NCI-H2081 treated with DMSO at 0.1 percent for 48 hours (cell line): ENCODE data around the gene GPR161.
A peak's percentile ranks its signal among the peaks of the same experiment; 100 is the strongest.
"Not testable (repeated sequence)": the region's sequence is repeated elsewhere in the genome, so short reads cannot be mapped to it uniquely, and the experiment has no call there.

Experiments used
- DNase-seq: peaks from one replicate; lab custom pipeline; 2025; lab: John Stamatoyannopoulos, UW

Gene GPR161

DNA sequence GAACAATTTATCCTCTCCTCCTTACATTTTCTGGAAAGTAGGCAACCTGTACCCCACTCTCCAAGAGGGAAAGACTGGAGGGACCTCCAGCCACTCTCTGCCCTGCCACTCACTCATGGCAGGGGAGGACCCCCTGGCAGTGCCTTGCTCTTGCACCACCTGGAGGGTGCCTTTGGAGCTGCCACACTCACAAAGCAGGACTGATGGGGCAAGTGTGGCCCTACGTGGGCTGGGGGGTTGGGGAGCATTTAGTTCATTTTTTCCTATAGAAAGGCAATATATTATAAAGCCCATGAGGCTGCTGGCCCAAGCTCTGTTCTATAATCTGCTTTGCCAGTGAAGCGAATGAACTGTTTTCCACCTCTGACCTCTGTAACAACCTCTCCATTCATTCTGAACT is 50.3 kb downstream of the GPR161 start:
- no peak for DNase-seq

DNA sequence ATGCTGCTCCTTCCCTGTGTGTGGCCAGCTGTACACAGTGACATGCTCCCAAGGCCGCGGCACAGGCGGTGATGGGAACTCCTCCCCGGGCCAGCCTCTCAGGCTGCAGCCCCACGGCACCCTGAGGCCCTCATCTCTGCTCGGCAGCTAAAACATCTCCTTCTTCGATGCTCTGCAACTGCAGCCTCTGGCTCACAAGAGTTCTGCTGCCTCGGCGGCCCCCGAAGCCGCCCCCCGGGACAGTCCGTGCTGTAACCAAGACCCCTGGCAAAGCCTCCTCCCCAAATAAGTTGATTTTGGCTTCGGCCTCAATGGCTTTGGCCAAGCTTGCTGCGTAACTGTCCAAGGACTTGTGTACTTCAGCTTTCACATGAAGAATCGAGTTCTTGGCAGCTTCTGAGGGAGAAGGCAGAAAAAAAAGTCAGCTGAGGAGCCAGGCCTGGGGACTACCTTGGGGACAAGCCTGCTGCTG is 51.3 kb downstream of the GPR161 start:
- DNase-seq, result no peak

DNA sequence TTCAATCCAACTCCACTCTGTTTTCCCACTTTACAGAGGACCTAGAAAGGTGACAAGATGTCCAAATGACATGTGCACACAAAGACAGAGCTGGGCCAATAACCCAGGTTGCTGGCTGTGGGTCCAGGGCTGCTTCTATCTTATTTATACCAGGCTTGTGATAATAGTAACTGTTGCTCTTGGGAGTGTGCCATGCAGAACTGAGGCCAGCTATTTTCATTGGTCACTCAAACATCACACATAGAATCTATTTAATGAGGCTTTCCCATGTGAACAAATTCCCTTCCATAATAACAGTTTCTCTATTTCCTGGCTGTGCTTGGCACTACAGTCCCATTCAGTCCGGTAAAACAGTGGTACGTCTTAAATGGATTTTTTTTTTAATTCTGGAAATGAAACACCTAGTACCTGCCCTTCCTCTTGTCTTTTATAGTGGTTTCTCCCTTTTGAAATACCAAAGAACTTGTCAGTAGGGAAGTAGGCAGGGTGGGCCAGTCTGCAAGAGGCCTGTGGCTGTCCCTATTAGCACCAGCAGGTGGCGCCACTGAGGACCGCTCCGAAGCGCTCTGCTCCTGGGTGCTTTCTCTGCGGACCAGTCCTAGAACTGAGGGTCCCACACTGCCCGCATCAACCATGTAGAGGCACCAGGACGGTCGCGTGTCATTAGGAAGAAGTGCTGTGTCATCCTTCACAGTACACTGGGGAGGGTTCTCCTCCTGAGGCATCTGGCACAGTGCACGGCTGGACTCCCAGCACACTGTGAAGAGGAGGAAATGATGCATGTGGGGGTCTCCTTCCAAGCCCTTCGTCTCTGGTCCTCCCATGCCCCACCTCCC is 52.1 kb downstream of the GPR161 start:
- no peak for DNase-seq

DNA sequence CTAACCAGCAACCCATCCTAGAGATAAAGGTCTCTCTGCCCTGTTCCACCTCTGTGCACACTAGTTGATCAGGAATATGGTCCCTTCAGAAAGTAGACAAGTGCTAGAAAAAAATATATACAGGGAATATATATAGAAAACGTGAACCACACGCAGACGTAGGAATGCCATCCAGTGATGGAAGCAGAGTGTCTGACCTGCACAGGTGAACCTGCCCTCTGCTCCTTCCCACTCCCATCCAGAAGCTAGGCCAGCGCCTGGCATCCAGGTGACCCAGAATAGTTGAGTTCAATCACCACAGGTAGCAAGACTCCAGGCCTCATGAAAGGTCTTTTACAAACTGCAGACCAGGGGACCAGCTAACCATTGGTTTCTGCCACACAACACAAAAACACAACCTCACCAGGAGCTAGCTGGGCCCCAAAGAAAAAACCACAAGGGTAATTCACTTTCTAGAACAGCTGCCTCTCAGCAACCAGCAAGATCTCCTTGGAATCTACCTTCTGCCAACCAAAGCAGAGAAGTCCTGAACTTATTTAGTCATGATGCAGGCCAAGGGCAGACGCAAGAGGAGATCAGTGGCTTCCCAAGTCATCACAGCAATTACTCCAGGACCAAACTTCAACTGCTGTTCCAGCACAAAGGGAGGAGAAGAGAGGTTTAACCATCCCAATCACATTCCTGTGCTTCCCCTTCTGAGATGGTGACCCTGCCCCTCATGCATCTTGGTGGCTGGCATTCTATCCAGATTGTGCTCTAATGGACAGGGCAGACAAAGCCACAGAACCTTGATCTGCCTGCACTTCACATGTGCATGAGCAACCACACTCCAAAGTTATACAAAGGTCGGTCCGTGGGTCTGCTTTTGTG is 53.0 kb downstream of the GPR161 start:
- no peak for DNase-seq

DNA sequence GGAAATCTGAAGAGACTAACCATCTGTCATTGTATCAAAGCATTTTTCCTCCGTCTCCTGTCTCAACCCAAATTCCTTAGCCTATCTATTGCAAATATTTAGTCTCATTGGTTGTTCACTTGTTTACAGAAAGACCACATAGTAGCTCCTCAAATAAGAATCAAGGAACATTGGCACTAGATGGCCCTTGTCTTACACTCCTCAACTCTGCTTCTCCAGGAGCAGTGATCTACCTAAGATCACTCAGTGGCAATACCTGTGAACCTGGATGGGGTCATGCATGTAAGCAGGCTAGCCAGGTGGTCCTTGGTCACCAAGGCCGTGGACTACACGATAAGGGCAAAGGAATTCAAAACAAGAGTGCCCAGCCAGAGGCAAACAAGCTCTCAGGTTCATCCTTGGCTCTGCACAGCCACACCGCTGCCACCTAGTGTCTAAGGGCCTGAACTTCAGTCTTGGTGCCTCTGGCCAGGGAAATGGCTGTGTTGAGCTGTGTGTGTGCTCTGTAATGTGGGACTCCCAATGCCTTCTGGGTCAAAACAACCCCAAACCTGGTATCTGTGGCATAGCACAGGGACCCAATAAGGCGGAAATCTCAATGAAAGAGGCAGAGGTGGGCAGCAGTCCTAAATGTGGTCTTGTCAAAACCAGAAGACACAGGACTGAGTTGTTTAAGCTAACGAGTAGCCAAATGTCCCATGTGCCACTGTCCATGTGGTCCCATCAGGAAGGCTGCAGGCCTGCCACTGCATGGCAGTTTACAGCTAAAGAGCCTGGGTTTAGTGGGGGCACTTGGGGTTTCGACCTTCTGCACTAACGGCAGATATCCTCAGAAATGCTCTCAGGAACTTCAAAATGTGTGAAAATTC is 54.5 kb downstream of the GPR161 start:
- peak; percentile 33 for DNase-seq

DNA sequence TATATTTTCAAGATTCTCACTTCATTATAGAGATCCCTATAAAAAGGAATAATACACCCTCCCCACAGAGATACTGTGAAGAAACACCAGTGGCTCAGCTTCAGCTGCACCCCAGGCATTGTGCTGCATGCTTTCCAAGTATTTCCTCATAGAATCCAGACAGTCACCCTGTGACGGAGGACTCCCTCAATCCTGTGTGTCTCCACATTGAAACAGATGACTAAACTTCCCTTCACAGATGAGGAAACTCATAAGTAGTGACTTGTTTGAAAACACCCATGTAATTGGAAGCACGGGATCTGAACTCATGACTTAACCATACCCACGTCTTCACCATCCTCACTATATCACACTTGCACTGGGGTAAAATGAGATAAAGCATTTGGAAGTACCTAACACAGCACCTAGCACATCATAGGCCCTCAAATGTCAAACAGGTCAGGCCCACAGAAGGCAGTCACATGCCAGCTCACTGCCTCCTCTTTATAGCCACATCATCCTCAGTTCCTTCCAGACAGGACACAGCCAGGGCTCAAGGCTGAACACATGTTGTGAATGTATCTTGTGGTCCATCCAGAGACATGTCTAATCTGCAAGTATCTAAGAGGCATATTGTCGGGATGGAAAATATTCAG is 55.2 kb downstream of the GPR161 start:
- no peak for DNase-seq

DNA sequence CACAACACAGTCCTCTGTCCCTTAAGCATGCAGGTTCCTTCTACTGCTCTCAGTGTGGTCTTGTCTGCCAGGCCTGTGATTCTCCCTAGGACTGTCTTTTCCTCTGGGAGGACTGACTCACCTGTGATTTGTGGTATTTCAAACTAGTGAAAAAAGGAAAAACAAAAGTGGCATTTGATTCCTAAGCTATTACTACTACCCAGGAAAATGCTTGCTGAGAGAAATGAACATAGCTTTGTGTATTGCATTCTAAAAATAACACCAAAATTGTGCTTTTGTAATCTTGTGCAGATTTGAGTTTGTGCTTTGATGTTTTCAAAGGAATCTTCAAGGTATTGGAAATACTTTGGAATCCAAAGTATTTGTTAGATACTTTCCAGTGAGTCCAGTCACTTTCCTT is 57.0 kb downstream of the GPR161 start:
- DNase-seq, result no peak

DNA sequence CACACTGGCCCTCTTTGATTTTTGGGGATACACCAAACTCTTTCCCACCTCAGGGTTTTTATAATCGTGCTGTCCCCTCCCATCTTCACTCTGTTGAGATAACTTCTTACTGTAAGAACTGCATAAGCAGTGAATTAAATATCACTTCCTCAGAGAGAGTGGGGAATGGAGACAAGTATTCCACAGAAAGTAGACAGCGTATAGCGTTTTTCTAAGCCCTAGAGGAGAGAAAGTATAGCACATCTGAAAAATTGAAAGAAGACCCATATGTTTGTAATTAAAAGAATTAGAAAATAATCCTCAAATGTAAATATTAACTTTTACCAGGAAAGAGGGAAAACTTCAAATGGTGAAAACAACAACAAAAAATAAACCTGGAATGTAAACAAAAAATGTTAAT is 67.3 kb downstream of the GPR161 start:
- DNase-seq, result no peak

DNA sequence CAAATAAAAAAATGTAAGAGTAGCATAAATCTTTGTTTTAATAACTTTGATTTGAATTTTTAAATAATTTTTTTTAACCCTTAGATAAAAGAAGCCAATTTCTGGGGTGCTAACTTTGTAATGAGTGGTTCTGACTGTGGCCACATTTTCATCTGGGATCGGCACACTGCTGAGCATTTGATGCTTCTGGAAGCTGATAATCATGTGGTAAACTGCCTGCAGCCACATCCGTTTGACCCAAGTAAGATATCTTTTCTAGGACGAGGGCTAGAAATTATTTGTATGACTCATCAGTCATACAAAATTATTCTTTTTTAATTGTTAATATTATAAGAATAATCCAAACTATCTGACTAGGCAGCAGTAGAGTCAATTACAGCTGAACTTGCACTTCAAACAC is 71.2 kb downstream of the GPR161 start:
- no peak for DNase-seq

DNA sequence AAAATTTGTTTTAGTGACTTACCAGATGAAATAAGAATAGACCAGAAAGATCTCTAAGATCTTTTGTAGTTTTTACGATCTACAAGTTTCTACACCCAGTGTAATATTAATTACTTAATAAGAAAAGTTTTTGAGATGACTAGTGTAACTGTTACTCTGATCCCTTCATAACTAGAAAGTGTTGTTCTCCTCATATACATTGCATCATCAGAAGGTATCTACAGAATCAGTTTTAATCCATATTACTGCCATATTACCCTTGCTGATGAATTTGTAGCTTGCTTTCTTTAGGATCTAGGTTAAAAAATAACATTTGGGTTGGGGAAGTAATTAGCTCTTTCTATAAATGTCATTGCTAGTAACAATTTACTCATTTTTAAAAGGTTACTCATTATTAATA is 72.5 kb downstream of the GPR161 start:
- DNase-seq, result no peak

DNA sequence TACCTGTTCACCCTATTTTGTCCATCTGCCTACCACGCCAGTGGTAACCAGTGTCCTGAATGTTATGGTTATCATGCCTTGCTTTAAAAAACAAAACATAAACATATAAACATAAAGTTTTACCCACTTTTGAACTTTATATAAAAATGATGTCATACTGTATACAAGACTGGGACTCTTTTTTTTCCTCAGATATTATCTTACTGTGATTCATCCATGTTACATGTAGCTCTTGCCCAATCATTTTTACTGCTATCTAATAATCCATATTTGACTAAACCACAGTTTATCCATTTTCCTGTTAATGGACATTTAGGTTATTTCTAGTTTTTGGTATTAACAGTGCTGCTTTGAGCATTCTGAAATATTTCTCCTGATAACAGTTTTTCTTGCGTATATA is 78.8 kb downstream of the GPR161 start:
- no peak for DNase-seq

DNA sequence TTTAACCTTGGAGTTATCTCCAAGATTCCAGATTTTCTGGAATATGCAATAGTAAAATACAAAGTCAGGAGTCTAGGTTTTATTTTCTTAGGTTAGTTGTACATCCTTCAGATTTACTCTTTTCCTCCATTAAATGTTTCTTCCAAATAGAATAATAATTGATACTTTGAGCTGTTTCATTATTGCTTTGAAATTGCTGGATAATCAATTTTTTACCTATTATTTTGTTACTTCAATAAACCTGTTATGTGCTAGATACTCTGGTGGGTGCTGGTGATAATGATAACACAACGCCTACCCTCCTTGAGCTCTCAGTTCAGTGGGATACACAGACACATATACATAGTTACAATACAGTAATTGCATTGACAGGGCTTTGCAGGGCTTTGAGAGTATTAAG is 79.4 kb downstream of the GPR161 start:
- no peak for DNase-seq

DNA sequence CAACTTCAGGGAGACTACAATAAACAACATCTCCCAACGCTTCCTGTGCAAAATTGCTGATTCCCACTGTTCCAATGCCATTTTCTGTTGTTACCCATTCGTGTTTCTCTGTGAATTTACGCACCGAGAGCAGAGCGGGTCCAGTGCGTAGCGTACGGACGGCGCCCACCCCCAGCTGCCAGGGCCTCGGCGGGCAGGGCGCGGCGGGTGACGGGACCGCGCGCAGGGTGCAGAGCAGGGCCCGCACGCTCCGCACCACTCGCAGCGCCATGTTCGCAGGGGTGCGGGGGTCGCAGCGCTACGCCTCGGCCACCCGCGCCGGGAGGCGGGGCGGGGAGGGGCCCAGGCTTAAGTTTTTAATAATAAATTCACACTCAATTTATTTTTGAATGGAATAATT is 80.6 kb downstream of the GPR161 start:
- DNase-seq, result not testable (repeated sequence)

DNA sequence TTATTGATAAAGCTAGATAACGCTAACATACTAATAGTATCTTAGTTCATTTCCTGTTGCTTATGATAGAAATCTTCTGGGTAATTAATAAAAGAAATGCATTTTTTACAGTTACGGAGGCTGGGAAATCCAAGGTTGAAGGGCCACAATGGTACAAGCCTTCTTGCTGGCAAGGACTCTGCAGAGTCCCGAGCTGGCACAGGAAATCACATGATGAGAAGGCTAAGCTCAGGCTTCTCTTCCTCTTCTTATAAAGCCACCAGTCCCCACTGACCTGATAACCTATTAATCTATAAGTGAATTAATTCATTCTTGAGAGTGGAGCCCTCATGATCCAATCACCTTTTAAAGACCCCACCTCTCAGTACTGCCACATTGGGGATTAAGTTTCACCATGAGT is 82.6 kb downstream of the GPR161 start:
- DNase-seq, result no peak

DNA sequence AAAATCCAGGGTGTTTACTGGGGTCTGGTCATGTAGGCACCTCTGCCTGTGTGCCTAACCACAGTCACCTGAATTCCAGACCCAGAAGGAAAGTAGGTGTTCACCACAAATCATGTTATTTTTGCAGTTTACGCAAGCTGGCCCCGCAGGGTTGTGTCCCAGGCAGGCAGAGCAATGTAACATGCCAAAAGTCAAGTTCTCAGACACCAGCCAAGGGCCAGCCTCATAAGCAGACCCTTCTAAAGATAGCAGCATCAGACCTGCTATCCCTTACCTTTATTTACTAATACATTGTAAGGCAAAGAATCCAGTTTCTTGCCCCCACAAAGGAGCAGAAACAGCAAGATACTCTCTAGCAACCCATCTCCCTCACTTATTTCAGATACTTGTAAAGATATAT is 83.0 kb downstream of the GPR161 start:
- DNase-seq, result no peak

DNA sequence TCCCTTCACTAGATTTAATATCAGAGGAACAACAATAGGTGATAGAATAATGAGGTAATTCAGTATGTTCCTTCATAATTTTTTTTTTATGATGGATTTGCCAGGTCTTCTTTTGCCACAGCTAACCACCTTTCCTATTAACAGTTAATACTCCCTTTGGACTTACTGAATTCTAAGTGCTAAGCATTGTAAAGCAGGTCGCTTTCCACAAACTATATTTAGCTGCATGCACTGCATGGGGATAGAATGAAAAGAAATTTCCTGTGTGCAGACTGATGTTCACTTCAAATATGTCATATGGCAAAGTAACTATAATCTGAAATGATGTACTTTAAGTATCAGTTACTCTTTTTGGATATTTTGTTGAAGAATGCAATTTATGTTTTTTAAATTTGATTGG is 85.8 kb downstream of the GPR161 start:
- no peak for DNase-seq

DNA sequence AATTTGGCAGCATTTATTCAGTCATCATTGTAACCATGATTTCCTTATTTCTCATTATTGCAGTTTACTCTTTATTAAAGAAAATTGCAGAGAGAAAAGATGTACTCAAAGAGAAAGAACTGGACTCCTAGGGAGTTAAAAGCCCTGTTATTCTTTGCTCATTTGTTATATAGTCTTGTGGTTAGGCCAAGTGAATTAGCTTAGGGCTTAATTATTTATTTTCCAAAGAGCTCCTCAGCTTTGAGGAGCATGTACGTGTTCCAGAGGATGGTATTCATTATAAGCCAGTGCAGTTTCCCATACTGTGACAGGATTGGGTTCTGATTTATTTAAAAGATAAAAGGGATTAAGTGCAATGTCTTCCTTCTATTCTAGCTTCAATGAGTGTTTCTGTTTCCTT is 86.4 kb downstream of the GPR161 start:
- no peak for DNase-seq

DNA sequence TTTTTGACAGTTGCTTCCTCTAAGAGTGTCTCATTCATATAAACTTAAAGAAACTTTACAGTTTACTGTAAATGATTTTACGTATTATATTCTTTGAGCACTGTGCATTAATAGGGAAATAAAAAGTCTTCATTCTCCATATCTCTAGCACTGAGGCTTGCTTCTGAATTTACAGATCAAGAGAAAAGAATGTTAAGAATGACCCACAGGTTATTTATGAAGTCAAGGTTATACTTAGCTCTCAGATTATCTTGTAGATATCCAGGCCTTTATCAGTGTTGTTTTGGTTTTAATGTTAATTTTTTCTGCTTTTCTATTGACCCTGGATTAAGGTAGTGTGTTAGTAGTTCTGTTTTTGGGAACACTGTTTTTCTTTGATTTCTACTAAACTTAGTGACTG is 91.4 kb downstream of the GPR161 start:
- no peak for DNase-seq

DNA sequence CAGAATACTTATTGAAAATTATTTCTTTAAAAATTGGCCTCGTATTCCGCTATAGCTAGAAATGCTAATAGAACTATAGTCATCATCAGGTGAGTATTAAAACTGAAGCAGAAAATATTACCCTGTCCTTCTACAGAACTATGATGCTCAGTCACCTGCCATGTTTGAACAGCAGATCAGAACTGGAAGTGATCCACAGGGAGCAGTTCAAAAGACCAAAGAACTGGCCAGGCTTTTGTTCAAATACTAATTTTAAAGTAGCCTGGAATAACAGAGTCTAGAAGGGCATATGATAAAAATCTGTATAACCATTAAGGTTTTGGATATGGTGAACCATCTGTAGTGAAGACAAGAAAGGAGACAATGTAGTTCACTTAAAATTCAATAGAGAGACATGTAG is 94.4 kb downstream of the GPR161 start:
- no peak for DNase-seq

DNA sequence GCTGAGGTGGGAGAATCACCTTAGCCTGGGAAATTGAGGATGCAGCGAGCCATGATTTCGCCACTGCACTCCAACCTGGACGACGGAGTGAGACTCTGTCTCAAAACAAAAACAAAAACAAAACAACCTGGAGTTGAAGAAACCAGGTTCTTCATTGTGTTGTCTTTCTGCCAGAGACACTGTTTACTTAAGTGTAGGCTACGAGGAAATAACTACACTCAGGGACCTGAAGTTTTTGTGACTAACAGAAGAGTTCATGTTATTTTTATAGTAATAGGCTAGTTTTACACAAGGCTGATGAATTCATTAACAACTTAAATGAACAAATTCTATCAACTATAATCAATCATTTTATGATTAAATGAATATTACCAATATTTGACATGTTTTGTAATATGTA is 101.4 kb downstream of the GPR161 start:
- DNase-seq, result no peak

DNA sequence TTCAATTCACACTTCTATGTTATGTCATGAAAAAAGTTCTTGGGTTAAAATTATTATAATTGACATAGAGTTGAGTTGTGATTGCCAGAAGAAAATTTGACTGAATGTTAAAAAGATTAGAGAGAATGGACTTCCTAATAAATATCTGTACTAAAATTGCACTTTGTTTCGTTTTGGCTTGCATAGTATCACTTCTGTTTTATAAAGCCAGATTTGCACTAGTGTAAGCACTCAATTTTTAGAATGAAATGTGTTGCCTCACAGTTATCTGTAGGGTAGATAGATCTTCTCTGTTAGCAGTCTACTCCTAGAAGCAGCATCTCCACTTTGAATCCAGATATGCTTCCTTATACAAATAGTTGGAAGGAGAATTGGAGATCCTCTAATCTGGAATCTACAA is 104.7 kb downstream of the GPR161 start:
- no peak for DNase-seq

DNA sequence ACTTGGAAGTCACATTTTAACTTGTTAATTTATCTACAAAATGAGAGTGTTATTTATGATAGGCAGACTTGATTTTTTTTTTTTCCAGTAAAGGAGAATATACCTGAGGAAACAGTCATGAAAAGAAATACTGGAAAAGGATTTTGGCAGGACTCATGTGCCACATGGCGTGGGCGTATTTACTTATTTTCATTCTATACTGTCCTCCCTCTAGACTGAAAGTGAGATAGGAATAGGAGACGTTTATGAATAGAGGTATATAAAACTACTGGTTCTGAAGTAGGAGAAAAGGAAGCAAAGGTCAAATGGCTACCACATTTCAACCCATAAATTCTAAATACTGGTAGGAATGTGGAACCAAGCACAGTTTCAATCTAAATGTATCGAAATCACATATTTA is 105.1 kb downstream of the GPR161 start:
- no peak for DNase-seq
